Measurements from ENCODE around the gene PACSIN3.

GRCh38 chr11:47208628-47209027 lies 22.4 kb upstream of the PACSIN3 start:
- TF ChIP-seq CTCF (IDR thresholded peaks at IDR 0.05) (no peak), POLR2A (IDR thresholded peaks at IDR 0.05) (no peak)

All from uterus (tissue), 2 donors.